Transverse colon (tissue), 4 donors: ENCODE data around the gene CLIC5. TPM values are rescaled to one million over a fixed set of nuclear protein-coding genes. Genes with fewer than 3 reads are reported as not detected.
A peak's percentile ranks its signal among the peaks of the same experiment; 100 is the strongest.

Experiments
- DNase-seq: peaks from one replicate; pipeline ENCODE4 v3.0.0-alpha.2; 2019
- H3K27ac ChIP-seq, 4 donors: fragments of 200-600 bp; sonication (generic); 2 replicates each; pipeline ENCODE4 v1.5.1; 2016 to 2018; ENCODE audit warnings: inconsistent platforms in 4 of 4
- H3K27me3 ChIP-seq: fragments of 200-600 bp; sonication (generic); 2 replicates; pipeline ENCODE4 v1.5.1; 2017; ENCODE audit warnings: inconsistent platforms
- H3K36me3 ChIP-seq, 4 donors: fragments of 200-600 bp; sonication (generic); 2 replicates each; pipeline ENCODE4 v1.5.1; 2017 to 2019; ENCODE audit warnings: inconsistent platforms in 4 of 4
- H3K4me1 ChIP-seq, 4 donors: fragments of 200-600 bp; sonication (generic); 2 replicates each; pipeline ENCODE4 v1.5.1; 2017 to 2020; ENCODE audit warnings: inconsistent platforms in 4 of 4
- H3K4me3 ChIP-seq, 4 donors: fragments of 200-600 bp; sonication (generic); 1 replicate in 1 of 4; 2 replicates in 3 of 4; pipeline versions ENCODE4 v1.5.1 to v1.6.1; 2017 to 2019; ENCODE audit warnings: inconsistent platforms in 4 of 4
- H3K9me3 ChIP-seq, 2 donors: fragments of 200-600 bp; sonication (generic); 2 replicates each; pipeline ENCODE4 v1.5.1; 2017 to 2019; ENCODE audit warnings: inconsistent platforms in 2 of 2
- CTCF ChIP-seq, 5 experiments: fragments of 200-600 bp in 3 of 5; fragments of 450-650 bp in 2 of 5; sonication (generic) in 3 of 5; IDR thresholded peaks; 1 replicate in 2 of 5; 2 replicates in 3 of 5; pipeline ENCODE4 v1.5.1; 2016 to 2017; ENCODE audit warnings: antibody characterized with exemption in 5 of 5, inconsistent platforms in 3 of 5, mild to moderate bottlenecking in 2 of 5, moderate library complexity in 1 of 5
- EP300 ChIP-seq: sonication (generic); formaldehyde crosslinking; IDR thresholded peaks from one replicate; pipeline ENCODE4 v1.6.1; 2017; ENCODE audit warnings: antibody characterized with exemption, low read depth
- POLR2A ChIP-seq: fragments of 450-650 bp; IDR thresholded peaks from one replicate; pipeline ENCODE4 v1.6.1; 2016; ENCODE audit warnings: antibody characterized with exemption, mild to moderate bottlenecking, moderate library complexity
- POLR2AphosphoS5 ChIP-seq, 3 donors: sonication (generic); formaldehyde crosslinking; IDR thresholded peaks; one replicate each; pipeline ENCODE4 v1.6.1; 2016; ENCODE audit warnings: antibody characterized with exemption in 3 of 3
- WGBS, 2 donors: methylation state at CpG; one replicate each; pipeline ENCODE4 v1.1.5; 2018; ENCODE audit warnings: low coverage in 1 of 2; 5-methylcytosine and 5-hydroxymethylcytosine counted together
- in situ Hi-C, 4 donors: fragments of 200-750 bp; cut with MboI; loops; one replicate each; pipeline versions ENCODE4 v1.15.0 to v1.15.1; 2017; ENCODE audit warnings: low sequenced_read_pairs in 3 of 4, low pct_ligation_motif_present in 1 of 4, low pct_unique_long_range_greater_than_20kb in 1 of 4
- intact Hi-C: fragments of 100-400 bp; cut with DNase I; formaldehyde crosslinking; loops from one replicate; pipeline ENCODE4 v1.15.1; 2023; ENCODE audit warnings: low total_unique reads
- total RNA-seq, 4 donors: library from RNA; depleted of rRNA; stranded (reverse); fragments of >200 nt; gene quantifications; one replicate each; pipeline ENCODE4 v1.1.0, GENCODE V29; 2016

CLIC5 gene
- total RNA-seq, 4 donors from 2014 or later, result 5.0 to 222 (median 149) TPM

GRCh38 chr6:45981046-45981445 lies 34.6 kb downstream of the CLIC5 start:
- no peak for DNase-seq
- TF ChIP-seq POLR2AphosphoS5 (IDR thresholded peaks at IDR 0.05) (no peak), CTCF (IDR thresholded peaks at IDR 0.05) (no peak), EP300 (no peak), POLR2A (no peak)
- in situ Hi-C loops, result no loop called here
- intact Hi-C loops, result no loop called here
- H3K4me3 ChIP-seq, result no peak overlapping the region
- peaks cover 0 to 26% (median 4%) of the 10 kb centered on the region in 4 donors for H3K4me1 ChIP-seq
- 82 to 85% methylated on average over 2 to 3 of the region's 3 CpGs for WGBS, 2 donors
- H3K27ac ChIP-seq, result peak overlapping the region in 2 of 4 donors; percentile 80
- H3K9me3 ChIP-seq, result no peaks in the 10 kb centered on the region
- H3K36me3 ChIP-seq, result no peaks in the 10 kb centered on the region
- H3K27me3 ChIP-seq, result no peaks in the 10 kb centered on the region

- no peak for DNase-seq
- Histone ChIP-seq H3K27ac (no peak overlapping the region), H3K4me3 (no peak overlapping the region), H3K9me3 (peaks cover 0 to 5% of the 10 kb centered on the region in 2 donors), H3K27me3 (no peaks in the 10 kb centered on the region), H3K4me1 (peaks cover 0 to 26% (median 4%) of the 10 kb centered on the region in 4 donors), H3K36me3 (no peaks in the 10 kb centered on the region)
- in situ Hi-C loops, result no loop called here
- 46 to 73% methylated on average over 1 to 2 of the region's 2 CpGs for WGBS, 2 donors
- intact Hi-C loops, result no loop called here
- TF ChIP-seq CTCF (IDR thresholded peaks at IDR 0.05) (no peak), EP300 (no peak), POLR2A (no peak), POLR2AphosphoS5 (IDR thresholded peaks at IDR 0.05) (no peak)
Measured at GRCh38 chr6:45979311-45979710, 36.3 kb downstream of the CLIC5 start.

GRCh38 chr6:45974596-45974995 lies 41.1 kb downstream of the CLIC5 start:
- Histone ChIP-seq H3K9me3 (peaks cover 0 to 5% of the 10 kb centered on the region in 2 donors), H3K27me3 (no peaks in the 10 kb centered on the region), H3K36me3 (no peaks in the 10 kb centered on the region), H3K4me1 (peaks cover 0 to 13% (median 7%) of the 10 kb centered on the region in 4 donors), H3K4me3 (no peak overlapping the region), H3K27ac (no peak overlapping the region)
- in situ Hi-C loops, result no loop called here
- intact Hi-C loops, result no loop called here
- DNase-seq, result no peak
- no peak for TF ChIP-seq EP300
- no peak for TF ChIP-seq CTCF (IDR thresholded peaks at IDR 0.05)
- no peak for TF ChIP-seq POLR2A
- no peak for TF ChIP-seq POLR2AphosphoS5 (IDR thresholded peaks at IDR 0.05)

GRCh38 chr6:45972795-45973503 lies 42.7 kb downstream of the CLIC5 start:
- H3K4me3 ChIP-seq, result no peak overlapping the region
- intact Hi-C loops, result no loop called here
- H3K36me3 ChIP-seq, result no peaks in the 10 kb centered on the region
- no peak for DNase-seq
- WGBS, 2 donors, result 91 to 94% methylated on average over 2 to 4 of the region's 4 CpGs
- H3K27me3 ChIP-seq, result no peaks in the 10 kb centered on the region
- peaks cover 0 to 5% of the 10 kb centered on the region in 2 donors for H3K9me3 ChIP-seq
- in situ Hi-C loops, result no loop called here
- H3K4me1 ChIP-seq, result peaks cover 0 to 24% (median 10%) of the 10 kb centered on the region in 4 donors
- no peak overlapping the region for H3K27ac ChIP-seq
- no peak for TF ChIP-seq POLR2A
- TF ChIP-seq CTCF (IDR thresholded peaks at IDR 0.05), result no peak
- no peak for TF ChIP-seq POLR2AphosphoS5 (IDR thresholded peaks at IDR 0.05)
- TF ChIP-seq EP300, result no peak
